ENCODE results near the gene PABPC1L2B.
"Not testable (repeated sequence)": the region's sequence is repeated elsewhere in the genome, so short reads cannot be mapped to it uniquely, and the experiment has no call there.

The PABPC1L2B gene
- long read RNA-seq, result 0 reads

DNA sequence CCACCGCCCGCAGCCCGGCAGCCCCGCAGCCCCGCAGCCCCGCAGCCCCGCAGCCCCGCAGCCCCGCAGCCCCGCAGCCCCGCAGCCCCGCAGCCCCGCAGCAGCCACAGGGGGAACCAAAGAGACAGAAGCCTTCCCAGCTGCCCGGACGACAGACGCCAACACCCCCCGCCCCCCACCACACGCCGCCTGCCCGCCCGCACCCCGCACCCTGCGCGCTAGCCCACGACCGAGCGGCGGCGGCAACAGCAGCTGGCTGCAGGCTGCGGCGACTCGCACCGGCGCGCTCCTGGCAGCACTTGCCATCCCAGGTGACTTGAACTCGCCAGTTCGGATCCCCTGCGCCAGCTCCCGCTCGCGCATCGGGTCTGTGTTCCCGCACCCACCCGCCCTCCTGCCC, at the start of gene PABPC1L2B:
TSS of gene PABPC1L2B (plus strand) at position 207 of the 400 bp plus-strand sequence. CDS start 704 bp downstream, outside the sequence.
- H3K4me3 ChIP-seq (replicated peaks; ENCODE audit: insufficient read depth, low read length); H3K27me3 ChIP-seq (ENCODE audit: insufficient read depth, poor library complexity, severe bottlenecking); H3K27ac ChIP-seq (replicated peaks); DNase-seq (ENCODE audit: low read depth in 1 of 2, low spot score in 1 of 2): not testable (repeated sequence)

DNA sequence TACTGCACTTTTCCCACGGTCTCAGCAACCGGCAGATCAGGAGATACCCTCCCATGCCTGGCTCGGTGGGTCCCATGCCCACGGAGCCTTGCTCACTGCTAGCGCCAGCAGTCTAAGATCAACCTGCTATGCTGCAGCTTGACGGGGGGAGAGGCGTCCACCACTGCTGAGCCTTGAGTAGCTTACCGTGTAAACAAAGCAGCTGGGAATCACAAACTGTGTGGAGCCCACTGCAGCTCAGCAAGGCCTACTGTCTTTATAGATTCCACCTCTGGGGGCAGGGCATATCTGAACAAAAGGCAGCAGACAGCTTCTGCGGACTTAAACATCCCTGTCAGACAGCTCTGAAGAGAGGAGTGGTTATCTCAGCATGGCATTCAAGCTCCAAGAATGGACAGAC, 42.8 kb upstream of the PABPC1L2B start:
- not testable (repeated sequence) for DNase-seq (ENCODE audit: low read depth in 1 of 2, low spot score in 1 of 2); H3K27ac ChIP-seq (replicated peaks); H3K27me3 ChIP-seq (ENCODE audit: insufficient read depth, poor library complexity, severe bottlenecking); H3K4me3 ChIP-seq (replicated peaks; ENCODE audit: insufficient read depth, low read length)

DNA sequence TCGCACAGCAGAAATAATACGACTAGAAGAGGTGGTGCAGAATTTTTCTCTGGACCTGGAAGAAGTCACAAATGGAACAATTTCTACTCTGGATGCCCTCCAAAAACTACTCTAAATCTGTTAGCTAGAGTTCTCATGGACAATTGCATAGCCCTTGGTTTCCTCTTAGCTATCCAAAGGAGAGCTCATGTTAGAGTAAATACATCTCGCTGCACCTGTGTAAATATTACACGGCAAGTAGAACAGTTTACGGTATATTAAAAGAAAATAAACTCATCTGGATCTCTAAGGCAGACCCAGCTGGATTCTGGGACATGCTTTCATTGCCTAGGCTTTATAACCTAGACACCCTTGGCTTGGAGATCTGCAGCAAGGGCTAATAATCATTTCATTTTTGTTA, 30.9 kb upstream of the PABPC1L2B start:
- not testable (repeated sequence) for DNase-seq (ENCODE audit: low read depth in 1 of 2, low spot score in 1 of 2); H3K4me3 ChIP-seq (replicated peaks; ENCODE audit: insufficient read depth, low read length); H3K27ac ChIP-seq (replicated peaks); H3K27me3 ChIP-seq (ENCODE audit: insufficient read depth, poor library complexity, severe bottlenecking)

DNA sequence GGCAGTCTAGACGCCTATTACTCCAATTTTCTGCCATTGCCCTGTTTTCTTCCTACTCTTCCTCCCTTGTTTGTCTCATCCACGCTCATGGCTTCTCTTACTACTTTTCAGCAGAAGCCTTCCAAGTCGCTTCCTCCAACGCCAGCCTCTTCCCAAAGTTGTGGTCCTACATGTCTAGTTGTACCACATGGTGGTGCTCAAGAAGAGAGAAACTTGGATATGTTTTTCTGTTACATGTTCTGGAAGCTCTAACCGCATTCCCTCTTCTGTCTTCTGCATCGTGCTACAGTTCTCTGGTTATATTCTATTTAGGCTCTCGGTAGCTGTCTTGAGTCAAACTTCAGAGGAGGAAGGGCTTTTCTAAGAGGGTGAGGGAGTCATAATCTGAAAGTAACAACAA, 27.9 kb upstream of the PABPC1L2B start:
- not testable (repeated sequence) for H3K27me3 ChIP-seq (ENCODE audit: insufficient read depth, poor library complexity, severe bottlenecking); H3K27ac ChIP-seq (replicated peaks); DNase-seq (ENCODE audit: low read depth in 1 of 2, low spot score in 1 of 2); H3K4me3 ChIP-seq (replicated peaks; ENCODE audit: insufficient read depth, low read length)

DNA sequence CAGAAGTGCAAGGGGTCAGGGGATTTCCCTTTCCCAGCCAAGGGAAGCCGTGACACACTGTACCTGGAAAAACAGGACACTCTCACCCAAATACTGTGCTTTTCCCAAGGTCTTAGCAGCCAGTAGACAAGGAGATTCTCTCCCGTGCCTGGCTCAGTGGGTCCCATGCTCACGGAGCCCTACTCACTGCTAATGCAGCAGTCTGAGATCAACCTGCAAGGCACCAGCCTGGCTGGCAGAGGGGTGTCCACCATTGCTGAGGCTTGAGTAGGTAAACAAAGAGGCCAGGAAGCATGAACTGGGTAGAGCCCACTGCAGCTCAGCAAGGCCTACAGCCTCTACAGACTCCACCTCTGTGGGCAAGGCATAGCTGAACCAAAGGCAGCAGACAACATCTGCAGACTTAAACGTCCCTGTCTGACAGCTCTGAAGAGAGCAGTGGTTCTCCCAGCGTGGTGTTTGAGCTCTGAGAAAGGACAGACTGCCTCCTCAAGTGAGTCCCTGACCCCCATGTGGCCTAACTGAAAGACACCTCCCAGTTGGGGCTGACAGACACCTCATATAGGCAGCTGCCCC, 21.8 kb upstream of the PABPC1L2B start:
- H3K27me3 ChIP-seq (ENCODE audit: insufficient read depth, poor library complexity, severe bottlenecking); H3K4me3 ChIP-seq (replicated peaks; ENCODE audit: insufficient read depth, low read length); DNase-seq (ENCODE audit: low read depth in 1 of 2, low spot score in 1 of 2); H3K27ac ChIP-seq (replicated peaks): not testable (repeated sequence)

DNA sequence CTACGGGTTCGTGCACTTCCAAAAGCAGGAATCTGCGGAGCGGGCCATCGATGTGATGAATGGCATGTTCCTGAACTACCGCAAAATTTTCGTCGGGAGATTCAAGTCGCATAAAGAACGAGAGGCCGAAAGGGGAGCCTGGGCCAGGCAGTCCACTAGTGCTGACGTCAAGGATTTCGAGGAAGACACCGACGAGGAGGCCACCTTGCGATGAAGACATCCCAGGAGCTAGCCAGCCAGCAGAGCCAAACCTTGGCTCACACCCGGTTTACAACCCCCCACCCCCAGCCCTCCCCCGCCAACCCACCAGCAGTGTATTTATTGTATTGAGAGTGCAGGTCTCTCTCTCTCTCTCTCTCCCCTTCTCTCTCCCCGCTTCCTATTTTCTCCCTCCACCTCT, 1.3 kb downstream of the PABPC1L2B start:
- H3K4me3 ChIP-seq (replicated peaks; ENCODE audit: insufficient read depth, low read length); H3K27ac ChIP-seq (replicated peaks); DNase-seq (ENCODE audit: low read depth in 1 of 2, low spot score in 1 of 2); H3K27me3 ChIP-seq (ENCODE audit: insufficient read depth, poor library complexity, severe bottlenecking): not testable (repeated sequence)

DNA sequence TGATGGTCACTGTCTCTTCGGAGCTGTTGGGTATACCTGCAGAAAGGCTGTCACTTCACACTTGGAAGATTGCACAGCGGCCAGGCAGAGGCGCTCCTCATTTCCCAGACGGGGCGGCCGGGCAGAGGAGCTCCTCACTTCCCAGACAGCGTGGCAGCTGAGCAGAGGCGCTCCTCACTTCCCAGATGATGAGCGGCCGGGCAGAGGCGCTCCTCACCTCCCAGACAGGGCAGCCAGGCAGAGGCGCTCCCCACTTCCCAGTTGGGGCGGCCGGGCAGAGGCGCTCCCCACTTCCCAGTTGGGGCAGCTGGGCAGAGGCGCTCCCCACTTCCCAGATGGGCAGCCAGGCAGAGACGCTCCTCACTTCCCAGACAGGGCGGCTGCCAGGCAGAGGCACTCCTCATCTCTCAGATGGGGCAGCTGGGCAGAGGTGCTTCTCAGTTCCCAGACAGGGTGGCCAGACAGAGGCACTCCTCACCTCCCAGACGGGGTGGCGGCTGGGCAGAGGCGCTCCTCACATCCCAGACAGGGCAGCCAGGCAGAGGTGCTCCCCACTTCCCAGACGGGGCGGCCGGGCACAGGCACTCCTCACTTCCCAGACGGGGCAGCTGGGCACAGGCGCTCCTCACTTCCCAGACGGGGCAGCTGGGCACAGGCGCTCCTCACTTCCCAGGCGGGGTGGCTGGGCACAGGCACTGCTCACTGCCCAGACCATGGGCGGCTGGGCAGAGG, 18.8 kb downstream of the PABPC1L2B start:
- Histone ChIP-seq H3K4me3 (replicated peaks; ENCODE audit: insufficient read depth, low read length) (no peak overlapping the region), H3K27me3 (ENCODE audit: insufficient read depth, poor library complexity, severe bottlenecking) (no peaks in the 10 kb centered on the region), H3K27ac (replicated peaks) (no peak overlapping the region)
- no peak for TF ChIP-seq GABPA (IDR thresholded peaks at IDR 0.05; ENCODE audit: low read depth)
- TF ChIP-seq SPI1 (IDR thresholded peaks at IDR 0.05; ENCODE audit: borderline replicate concordance, low read depth), result no peak
- TF ChIP-seq, protein P1, sequence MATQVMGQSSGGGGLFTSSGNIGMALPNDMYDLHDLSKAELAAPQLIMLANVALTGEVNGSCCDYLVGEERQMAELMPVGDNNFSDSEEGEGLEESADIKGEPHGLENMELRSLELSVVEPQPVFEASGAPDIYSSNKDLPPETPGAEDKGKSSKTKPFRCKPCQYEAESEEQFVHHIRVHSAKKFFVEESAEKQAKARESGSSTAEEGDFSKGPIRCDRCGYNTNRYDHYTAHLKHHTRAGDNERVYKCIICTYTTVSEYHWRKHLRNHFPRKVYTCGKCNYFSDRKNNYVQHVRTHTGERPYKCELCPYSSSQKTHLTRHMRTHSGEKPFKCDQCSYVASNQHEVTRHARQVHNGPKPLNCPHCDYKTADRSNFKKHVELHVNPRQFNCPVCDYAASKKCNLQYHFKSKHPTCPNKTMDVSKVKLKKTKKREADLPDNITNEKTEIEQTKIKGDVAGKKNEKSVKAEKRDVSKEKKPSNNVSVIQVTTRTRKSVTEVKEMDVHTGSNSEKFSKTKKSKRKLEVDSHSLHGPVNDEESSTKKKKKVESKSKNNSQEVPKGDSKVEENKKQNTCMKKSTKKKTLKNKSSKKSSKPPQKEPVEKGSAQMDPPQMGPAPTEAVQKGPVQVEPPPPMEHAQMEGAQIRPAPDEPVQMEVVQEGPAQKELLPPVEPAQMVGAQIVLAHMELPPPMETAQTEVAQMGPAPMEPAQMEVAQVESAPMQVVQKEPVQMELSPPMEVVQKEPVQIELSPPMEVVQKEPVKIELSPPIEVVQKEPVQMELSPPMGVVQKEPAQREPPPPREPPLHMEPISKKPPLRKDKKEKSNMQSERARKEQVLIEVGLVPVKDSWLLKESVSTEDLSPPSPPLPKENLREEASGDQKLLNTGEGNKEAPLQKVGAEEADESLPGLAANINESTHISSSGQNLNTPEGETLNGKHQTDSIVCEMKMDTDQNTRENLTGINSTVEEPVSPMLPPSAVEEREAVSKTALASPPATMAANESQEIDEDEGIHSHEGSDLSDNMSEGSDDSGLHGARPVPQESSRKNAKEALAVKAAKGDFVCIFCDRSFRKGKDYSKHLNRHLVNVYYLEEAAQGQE (IDR thresholded peaks at IDR 0.05; ENCODE audit: insufficient replicate concordance, low read depth), result no peak
- TF ChIP-seq POLR2AphosphoS5 (IDR thresholded peaks at IDR 0.05; ENCODE audit: low read depth), result no peak
- TF ChIP-seq, protein P2, sequence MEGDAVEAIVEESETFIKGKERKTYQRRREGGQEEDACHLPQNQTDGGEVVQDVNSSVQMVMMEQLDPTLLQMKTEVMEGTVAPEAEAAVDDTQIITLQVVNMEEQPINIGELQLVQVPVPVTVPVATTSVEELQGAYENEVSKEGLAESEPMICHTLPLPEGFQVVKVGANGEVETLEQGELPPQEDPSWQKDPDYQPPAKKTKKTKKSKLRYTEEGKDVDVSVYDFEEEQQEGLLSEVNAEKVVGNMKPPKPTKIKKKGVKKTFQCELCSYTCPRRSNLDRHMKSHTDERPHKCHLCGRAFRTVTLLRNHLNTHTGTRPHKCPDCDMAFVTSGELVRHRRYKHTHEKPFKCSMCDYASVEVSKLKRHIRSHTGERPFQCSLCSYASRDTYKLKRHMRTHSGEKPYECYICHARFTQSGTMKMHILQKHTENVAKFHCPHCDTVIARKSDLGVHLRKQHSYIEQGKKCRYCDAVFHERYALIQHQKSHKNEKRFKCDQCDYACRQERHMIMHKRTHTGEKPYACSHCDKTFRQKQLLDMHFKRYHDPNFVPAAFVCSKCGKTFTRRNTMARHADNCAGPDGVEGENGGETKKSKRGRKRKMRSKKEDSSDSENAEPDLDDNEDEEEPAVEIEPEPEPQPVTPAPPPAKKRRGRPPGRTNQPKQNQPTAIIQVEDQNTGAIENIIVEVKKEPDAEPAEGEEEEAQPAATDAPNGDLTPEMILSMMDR (IDR thresholded peaks at IDR 0.05; ENCODE audit: insufficient read depth, low read length), result no peak
- no peak for DNase-seq (ENCODE audit: low read depth in 1 of 2, low spot score in 1 of 2)

DNA sequence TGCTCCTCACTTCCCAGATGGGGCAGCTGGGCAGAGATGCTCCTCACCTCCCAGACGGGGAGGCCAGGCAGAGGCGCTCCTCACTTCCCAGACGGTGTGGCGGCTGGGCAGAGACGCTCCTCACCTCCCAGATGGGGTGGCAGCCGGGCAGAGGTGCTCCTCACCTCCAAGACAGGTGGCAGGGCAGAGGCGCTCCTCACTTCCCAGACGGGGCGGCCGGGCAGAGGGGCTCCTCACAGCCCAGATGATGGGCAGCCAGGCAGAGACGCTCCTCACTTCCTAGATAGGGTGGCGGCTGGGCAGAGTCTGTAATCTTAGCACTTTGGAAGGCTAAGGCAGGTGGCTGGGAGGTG, 19.3 kb downstream of the PABPC1L2B start:
- not testable (repeated sequence) for H3K27ac ChIP-seq (replicated peaks); H3K4me3 ChIP-seq (replicated peaks; ENCODE audit: insufficient read depth, low read length); DNase-seq (ENCODE audit: low read depth in 1 of 2, low spot score in 1 of 2); H3K27me3 ChIP-seq (ENCODE audit: insufficient read depth, poor library complexity, severe bottlenecking)
